Activated naive CD4-positive, alpha-beta T cell treated with Interleukin-2 at 50 U/mL for 16 hours (primary cell): ENCODE data around the gene RTN4RL1.
"Not testable (repeated sequence)": the region's sequence is repeated elsewhere in the genome, so short reads cannot be mapped to it uniquely, and the experiment has no call there.

ENCODE experiments used
- DNase-seq: peaks from one replicate; pipeline ENCODE4 v3.0.0-alpha.2; 2020

Gene RTN4RL1

DNA sequence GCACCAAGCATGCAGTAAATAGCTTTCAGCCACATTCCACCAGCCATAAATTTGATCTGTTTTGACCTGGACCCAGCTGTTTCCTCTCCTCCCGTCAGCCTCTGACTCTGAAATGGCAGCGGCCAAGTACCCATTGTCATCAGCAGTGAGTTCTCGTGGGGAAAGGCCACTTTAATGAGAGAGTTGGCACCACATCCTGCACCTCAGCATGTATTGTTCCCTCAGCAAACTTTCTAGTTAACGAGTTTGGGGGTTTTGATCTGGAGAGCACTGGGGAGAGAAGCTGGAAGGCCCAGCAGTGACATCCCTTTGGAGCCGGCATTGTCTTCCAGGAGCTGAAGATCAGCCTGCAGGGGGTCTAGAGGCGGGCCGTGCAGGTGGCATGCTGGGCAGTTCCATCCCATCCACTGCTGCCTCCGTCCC, 110.5 kb downstream of the RTN4RL1 start:
- no peak for DNase-seq

DNA sequence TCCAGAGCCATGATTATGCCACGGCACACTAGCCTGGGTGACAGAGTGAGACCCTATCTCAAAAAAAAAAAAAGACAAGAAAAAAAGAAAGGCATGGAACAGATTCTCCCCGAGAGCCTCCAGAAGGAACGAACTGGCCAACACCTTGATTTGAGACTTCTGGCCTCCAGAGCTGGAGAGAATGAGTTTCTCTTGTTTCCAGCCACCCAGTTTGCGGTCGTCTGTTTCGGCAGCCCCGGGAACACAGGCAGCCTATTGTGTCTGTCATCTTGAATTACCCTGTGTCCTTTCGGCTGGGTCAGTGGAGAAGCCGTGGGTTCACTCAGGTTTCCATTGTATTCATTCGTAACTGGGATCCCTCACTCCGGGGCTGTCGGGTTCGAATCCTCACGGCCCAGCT, 111.4 kb downstream of the RTN4RL1 start:
- no peak for DNase-seq

DNA sequence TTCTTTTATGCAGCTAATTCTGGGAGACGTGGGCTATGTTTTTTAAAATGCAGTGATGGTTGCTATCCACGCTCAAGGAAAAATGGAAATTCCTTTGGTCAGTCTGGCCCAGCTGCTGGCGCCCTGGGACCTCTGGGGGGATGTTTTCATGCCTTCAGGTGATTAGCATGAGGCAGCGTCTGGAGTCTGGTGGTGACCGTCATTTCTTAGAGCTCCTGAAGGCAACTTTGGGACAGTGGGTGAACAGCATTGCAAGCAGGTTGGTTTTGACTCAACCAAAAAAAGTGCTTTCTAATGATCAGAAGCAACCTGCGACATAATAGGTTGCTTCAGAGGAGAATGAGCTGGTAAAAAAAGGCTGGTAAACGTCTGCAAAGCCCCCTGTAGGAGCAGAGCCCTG, 113.0 kb downstream of the RTN4RL1 start:
- DNase-seq: no peak

DNA sequence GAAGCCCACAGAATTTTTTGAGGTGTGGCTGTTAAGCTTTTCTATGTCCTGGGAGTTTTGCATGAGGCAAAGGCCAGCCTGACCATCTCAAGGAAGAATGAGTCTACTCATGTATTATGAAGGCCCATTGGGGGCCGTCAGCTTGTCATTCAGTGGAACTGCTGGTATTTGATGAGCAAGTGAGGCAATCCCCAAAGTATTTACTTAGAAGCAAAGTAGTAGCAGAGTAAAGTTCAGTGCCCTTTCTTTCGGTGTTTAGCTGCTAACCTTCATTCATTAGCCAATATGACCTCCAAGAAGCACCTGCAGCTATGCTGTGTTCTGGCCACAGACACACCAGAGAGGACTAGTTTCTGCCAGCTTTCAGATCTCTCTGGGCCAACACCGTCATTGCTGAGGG, 115.1 kb downstream of the RTN4RL1 start:
- no peak for DNase-seq

DNA sequence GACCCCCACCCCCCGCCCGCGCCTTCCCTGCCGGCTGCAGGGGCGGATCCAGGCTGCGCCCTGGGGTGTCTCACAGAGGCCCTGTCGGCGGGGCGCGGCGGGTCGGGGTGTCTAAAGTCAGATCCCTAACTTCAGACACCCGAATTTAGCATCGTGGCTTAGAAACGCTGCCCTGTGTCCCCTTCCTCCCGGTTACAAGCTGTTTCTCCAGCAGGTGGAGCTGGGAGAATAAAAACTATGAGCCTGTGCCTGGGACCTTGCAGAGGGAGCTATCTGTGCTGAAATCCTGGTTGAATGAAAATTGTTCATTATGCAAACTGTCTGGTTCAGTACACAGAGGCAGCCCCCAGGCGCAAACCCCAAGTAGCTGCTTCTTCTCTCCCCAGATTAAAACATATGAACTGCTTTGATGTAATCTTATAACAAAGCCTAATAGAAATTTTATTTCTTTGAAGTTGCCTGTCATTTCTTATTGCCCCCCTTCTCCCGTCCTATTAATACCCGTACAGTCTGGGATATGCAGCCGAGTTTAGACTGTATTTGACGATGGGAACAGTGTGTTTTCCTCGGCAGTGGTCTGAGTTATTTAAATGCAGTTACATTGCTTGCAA, 116.3 kb downstream of the RTN4RL1 start:
- DNase-seq: peak; percentile 17

DNA sequence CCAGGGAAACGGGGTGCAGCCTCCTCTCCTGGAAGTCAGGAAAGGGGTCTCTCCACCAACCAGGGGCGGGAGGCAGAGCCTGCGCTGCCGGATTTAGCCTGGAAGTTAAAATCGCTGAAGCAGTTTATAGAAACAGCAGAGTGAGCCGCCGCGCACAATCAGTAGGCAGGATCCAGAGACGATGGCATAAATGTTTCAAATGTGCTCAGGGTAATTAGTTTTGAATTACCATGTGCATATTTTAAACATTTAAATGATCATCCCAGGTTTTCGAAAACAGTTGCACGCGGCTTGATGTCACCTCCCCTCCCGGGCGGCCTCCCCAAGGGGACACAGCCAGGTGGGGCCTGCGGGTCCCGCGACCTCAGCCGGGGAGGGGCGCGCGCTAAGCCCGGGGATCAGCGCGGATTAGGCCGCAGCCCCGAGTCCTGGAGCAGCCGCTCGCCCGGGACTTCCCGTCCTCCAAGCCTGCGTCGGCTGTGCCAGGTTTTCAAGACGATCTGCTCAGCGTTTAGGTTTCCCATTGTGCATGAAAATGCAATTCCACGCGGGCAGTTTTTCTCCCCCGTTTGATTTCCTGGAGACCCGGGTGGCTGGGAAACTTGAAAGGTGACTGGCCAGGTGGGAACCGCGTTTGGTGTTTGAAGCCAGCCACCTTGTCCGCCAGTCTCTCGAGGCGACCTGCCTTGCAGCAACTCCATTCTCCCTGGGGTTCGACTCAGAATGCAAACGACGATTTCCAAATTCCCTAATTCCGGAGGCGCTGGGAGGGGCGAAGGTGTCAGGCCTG, 117.0 kb downstream of the RTN4RL1 start:
- peak; percentile 9 for DNase-seq

DNA sequence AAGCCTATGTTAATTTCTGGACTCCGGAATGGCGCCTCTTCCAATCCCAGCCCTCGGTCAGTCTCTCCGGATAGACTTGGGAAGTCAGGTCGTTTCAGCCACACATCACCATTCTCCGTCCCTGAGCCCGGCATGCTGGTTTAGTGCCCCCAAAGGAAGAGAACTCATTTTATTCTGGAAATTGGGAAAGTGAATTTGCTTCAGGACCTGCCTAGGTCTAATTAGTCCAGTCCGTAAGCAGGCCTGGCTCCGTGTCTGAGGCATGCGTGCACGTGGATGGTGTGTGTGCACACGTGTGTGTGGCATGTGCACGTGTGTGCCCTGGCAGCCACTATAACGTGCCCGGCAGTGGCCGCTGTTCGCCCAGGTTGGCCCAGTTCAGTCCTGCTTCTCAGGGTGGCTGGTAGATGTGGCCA, 117.9 kb downstream of the RTN4RL1 start:
- DNase-seq: no peak

DNA sequence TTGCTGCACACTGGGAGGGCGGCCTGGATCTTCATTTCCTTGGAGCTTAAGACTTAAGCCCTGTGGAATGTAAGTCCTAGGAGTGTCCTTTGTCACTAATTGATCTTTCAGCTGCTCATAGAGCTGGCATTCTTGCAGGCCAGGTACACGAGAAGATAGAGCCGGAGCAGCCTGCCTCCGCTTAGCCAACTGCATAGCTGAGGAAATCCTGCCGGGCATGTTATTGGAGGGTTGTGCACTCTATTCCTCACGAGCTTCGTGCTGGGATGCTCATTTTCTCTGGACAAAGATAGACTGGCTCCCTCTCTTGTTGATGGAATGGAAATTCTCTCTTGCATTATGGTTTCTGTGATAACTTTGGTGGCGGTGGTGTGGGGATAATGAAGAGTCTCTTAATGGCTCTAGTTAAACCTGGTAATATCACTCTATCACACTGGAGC, 118.5 kb downstream of the RTN4RL1 start:
- no peak for DNase-seq

DNA sequence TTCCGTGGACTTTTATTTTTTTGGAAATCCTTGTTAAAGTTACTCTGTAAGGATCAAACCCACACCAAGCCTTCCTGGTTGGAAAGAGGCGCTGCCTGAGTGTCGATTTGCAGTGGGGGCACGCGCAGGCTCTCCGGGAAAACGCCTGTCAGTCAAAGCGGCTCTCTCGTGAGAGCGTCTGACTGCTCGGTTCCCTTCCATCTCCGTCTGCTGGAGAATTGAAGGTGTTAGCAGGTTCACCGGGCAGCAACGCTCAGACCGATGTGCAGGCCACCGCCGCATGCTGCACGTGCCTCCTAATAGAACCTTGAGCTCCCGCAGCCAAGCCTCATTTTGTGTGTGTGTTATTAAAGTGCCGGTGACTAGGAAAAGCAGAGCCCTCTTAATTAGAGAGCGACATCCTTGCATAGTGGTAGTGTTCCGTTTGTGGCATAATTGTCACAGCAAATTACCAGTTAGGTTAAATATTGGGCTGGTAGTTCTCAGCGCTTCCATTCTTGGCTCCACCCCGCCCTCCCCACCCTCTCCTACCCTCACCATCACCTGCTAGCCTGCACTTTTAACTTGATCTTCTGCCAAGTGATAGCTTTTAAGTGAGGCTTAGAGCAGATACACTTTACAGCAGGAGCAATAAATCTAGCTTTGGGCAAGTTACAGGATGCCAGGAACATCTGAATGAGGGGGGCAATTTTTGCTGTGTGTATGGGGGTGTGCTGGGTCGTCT, 119.8 kb downstream of the RTN4RL1 start:
- no peak for DNase-seq

DNA sequence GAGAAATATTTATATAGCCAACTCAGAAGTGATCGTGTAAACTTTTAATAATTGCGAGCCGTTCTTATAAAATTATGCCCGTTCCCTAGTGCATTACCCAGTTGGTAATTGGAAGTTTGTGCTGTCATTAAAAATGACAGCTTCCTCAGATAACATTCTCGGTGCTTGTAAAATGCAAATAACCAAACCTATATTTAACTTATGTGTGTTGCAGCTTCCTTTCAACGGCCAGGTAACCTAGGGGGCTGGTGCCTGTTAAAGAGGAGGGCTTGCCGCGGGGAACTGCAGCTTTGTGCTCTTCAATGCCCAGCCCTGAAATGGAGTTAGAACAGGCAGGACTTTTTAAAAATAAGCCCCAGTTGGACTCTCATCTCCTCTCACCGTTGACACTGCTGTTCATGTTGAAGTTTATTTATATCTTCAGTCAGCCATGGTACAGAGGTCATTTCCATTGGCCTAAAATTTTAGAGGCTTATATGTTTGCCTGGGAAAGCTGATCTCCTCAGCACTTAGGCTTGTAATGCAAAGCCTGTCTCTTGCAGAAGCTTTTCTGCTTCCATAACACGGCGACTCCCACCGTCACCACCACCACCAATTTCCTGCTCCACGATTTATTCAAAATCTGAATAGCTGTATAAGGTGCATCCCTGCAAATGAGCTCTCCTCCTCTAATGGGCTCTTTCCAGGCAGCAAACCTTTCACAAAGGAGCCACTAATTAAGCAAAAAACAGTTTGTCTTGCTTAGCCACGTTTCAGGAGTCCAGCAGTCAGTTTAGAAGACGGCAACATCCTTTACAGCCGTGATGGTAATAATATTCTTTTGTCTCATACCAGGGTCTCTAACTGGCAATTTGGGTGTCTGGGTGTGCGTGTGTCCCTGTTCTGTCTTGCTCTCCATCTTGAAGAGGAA, 120.6 kb downstream of the RTN4RL1 start:
- DNase-seq: no peak

DNA sequence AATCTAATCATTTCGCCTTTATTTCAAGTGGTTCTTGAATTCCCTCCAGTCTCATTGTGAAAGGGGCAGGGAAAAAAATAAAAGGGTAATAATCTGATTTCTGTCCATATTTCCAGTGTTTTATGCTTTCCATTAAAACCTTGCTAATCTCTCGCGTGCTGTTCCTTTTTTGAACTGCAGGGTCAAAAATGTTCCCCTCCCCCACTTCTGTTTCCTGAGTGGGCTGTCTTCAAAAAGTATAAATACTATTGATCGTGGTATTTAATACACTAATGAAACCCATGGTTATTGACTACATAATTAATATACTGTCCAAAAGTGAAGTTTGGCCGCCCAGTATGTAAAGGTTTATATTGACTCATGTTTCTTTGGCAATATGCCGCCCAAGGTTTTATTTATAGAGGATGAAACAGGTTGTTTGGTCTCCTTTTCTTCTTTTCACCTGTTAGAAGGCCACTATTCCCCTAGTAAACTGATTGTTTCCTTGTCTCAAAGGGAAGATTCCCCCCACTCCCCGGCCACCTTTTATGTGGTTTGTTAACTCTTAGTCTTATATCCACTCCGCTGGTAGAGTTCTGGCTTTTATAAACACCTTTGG, 125.6 kb downstream of the RTN4RL1 start:
- no peak for DNase-seq

DNA sequence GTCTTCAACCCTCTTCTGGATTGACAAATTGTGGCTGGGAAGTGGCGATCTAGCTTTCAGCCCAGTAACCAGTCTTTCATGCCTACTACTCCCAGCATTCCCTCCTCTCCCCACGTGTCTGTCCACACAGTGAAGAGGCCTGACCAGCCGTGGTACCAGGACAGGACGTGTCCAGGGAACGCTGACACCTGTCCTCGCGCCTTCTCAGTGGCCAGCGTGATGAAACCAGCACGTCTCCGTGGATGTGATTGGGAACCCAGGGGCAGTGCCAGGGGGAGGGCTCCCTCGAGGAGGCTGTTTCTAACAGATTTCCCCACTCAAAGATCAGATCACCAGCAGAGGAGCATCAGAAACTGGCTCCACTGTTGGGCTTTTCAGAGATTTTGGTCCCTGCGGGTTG, 126.3 kb downstream of the RTN4RL1 start:
- DNase-seq: no peak

DNA sequence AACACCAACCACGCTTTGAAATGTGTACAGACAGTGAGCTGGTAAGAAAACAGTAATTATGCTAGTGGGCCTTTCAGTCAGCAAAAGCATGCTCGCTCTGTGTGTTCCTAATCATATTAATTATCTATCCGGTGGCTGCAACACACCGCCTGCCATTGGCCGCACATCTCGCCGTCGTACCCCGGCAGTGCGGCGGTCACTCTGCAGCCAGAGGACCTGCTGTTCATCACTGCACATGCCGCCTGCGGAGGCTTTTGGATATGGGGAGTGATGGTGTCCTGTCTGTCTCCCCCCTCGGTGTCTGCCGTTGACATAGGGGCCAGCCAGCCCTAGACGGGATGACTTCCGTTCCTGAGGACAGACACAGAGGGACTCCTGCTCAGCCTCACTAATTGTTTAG, 126.8 kb downstream of the RTN4RL1 start:
- no peak for DNase-seq

DNA sequence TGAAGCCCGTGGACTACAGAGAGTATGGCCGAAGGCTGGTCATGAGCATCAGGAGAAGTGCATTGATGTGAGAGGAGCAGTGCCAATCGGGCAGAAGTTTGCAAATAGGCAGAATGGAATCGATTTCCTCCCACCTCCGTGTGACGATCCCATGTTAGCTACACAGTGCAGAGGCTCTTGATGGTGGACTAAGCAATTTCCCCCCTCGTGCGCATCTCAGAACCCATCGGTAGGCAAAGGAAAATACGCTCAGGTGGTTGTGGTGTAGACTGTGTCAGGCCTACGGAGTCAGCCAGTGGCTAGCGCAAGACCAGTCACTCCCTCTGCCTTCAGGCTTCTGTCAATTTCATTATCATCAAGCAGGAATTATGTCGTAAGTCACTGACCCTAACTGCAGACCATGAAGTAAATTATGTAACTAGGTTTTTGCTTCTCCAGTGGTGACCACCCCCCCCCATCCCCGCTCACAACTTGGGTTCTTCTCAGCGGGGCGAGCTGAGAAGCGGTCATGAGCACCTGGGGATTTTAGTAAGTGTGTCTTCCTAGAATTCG, 128.0 kb downstream of the RTN4RL1 start:
- no peak for DNase-seq

DNA sequence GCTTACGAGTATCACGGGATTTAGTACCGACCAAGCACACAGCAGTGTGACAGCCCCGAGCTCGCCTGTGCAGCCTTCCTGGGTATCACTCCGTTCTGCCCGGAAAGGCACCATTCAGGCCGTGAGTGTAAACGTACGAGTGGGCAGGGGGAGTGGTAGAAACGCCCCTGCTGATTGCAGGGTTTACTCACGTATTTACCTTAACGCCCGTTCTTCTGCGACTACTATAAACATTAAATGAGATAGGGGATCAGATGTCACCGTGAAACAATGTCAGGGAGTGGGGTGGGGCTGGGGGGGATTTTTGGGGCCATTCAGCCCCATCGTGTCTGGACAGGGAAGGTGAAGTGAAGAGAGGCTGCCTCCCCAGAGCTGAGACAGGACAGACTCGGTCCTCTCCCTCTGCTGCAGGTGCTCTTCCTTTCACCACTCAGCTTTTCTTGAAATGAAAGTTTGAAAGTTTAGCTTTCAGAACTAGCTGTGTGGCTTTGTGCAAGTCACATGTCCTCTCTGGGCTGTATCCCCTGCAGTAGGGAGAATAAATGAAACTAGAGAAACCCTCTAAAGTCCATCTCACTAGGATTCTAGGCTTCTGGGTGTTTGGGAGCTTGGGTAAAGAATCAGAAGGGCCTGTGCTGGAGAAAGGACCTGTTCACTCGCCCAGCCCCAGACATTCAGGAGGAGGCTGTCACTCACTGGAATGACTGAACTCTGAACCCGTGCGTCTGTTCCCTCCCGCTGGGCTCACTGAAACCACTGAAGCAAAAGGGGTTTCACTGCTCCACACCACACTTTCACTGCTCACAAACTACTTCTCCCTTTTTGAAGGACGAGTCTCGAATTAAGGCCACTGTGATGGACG, 128.7 kb downstream of the RTN4RL1 start:
- no peak for DNase-seq

DNA sequence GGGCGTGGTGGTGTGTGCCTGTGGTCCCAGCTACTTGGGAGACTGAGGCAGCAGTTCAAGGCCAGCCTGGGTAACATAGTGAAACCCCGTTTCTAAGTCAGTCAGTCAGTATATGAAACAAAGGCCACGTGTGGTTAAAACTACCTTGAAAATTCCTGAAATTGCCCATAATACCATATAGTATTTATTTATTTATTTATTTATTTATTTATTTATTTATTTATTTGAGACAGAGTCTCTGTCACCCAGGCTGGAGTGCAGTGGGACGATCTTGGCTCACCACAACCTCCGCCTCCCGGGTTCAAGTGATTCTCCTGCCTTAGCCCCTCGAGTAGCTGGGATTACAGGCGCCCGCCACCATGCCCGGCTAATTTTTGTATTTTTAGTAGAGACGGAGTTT, 129.7 kb downstream of the RTN4RL1 start:
- not testable (repeated sequence) for DNase-seq

DNA sequence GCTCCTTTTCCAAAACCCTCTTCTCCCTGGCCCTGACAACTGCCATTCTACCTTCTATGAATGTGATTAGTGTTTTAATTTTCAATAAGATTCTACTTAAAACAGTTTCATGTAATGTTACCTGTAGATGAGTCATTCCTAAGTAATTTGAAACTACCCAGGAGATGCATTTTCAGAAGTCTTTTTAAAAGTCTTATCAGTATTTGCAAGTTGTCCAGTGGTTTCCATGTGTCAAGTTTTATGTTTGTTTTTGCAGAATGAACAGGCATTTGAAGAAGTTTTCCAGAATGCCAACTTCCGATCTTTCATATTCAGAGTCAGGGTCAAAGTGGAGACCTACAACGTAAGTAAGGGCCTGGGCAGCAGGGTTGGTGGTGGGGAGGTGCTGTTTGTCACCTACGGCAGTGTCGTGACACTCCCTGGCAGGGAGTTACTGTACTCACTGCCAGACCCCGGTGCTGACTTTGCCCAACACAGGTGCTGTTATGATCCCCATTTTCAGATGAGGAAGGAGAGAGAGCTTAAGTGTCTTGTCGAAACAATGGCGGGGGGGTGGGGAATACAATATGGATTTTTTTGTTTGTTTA, 130.3 kb downstream of the RTN4RL1 start:
- DNase-seq: no peak

DNA sequence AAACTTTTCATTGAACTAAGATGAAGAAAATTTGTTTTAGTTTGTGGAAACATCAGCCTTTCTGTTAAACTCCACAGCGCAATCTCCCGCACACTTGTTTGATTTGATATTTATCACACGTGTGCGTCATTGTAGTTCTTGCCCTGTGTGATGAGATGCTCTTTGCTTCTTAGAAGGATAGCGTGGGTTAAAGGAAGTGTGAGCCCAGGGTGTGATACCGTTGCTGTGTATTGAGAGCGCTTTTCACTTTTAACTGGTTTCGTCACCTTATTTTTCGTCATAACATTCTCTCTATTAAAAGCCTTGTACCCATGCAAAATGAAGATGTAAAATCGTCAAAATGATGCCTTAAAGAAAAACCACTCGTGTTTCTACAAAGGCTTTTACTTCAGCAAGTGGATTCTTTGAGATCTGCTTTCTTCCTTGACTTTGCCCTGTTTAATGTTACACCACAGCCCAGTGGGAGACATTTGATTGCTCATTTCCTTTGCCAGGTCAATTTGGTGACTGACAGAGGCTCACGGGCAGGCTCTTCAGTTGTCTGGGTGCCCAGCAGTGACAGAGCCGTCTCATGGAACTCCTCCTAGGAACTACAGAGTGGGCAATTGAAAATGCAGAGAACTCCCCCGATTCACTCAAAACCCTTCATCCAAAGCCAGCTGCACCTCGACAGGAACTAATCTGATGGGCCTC, 134.2 kb downstream of the RTN4RL1 start:
- DNase-seq: peak; percentile 9

DNA sequence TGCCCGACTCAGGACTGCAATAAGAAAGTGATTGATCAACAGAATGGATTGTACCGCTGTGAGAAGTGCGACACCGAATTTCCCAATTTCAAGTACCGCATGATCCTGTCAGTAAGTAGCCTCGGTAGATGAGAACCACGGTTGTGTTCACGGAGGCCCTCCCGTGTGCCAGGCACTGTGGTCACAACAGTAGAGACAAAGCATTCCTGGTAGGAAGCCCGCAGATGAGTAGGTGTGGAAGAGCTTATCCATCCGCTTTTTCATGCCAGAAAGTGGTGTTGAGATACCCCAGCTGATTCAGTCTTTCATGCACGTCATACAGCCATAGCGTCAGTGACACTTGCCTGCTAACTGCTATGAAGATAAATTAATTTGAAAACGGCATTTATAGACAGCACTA, 136.4 kb downstream of the RTN4RL1 start:
- DNase-seq: no peak
